SK-N-SH (cell line): ENCODE results near the gene MUS81. TPM values are rescaled to one million over a fixed set of nuclear protein-coding genes. Genes with fewer than 3 reads are reported as not detected.

Source experiments
- CTCF ChIA-PET: fragments of 300-600, 350-600 bp; formaldehyde crosslinking; extraction: SDS; loops from one replicate; lab custom pipeline; 2021; lab: Yijun Ruan, JAX
- POLR2A ChIA-PET: fragments of 350-600 bp; sonication (Branson Sonifier 250); formaldehyde crosslinking; extraction: SDS; loops from one replicate; lab custom pipeline; 2020; ENCODE audit warnings: antibody characterized with exemption, inconsistent platforms; lab: Yijun Ruan, JAX
- DNase-seq: peaks from one replicate; pipeline ENCODE4 v3.0.0; 2012
- H2AFZ ChIP-seq: fragments of 200-600 bp; sonication (generic); 2 replicates; pipeline ENCODE4 v1.8.1; 2016; ENCODE audit warnings: antibody characterized with exemption, mild to moderate bottlenecking, low read depth
- H3F3A ChIP-seq: fragments of 200-600 bp; sonication (generic); replicated peaks from 2 replicates; pipeline ENCODE3; 2016; ENCODE audit warnings: antibody characterized with exemption, mild to moderate bottlenecking; ENCODE audit not compliant: insufficient read depth
- H3K27ac ChIP-seq, 2 experiments: fragments of 200-500 bp in 1 of 2; fragments of 200-600 bp in 1 of 2; sonication (Bioruptor generic) in 1 of 2; sonication (generic), shearing (Covaris generic) in 1 of 2; 2 replicates each; pipeline versions ENCODE4 v1.5.1 to v1.6.1; 2014 to 2016; ENCODE audit warnings: low read depth in 2 of 2, inconsistent platforms in 1 of 2, low read length in 1 of 2, mild to moderate bottlenecking in 1 of 2, mixed read lengths in 1 of 2
- H3K27me3 ChIP-seq: fragments of 200-600 bp; sonication (generic), shearing (Covaris generic); 2 replicates; pipeline ENCODE4 v1.6.1; 2016; ENCODE audit warnings: mixed run types; ENCODE audit not compliant: insufficient read depth
- H3K36me3 ChIP-seq, 2 experiments: fragments of 200-500 bp in 1 of 2; fragments of 200-600 bp in 1 of 2; sonication (Bioruptor generic) in 1 of 2; sonication (generic) in 1 of 2; replicated peaks in 1 of 2; 2 replicates each; pipeline versions ENCODE3 to v1.5.1; 2014 to 2016; ENCODE audit warnings: low read length in 1 of 2, mild to moderate bottlenecking in 1 of 2; ENCODE audit not compliant: insufficient read depth in 2 of 2, control insufficient read depth in 1 of 2
- H3K4me1 ChIP-seq, 2 experiments: fragments of 200-500 bp in 1 of 2; fragments of 200-600 bp in 1 of 2; sonication (Bioruptor generic) in 1 of 2; sonication (generic), shearing (Covaris generic) in 1 of 2; 2 replicates each; pipeline versions ENCODE4 v1.5.1 to v1.6.1; 2014 to 2016; ENCODE audit warnings: low read depth in 1 of 2, low read length in 1 of 2, mixed run types in 1 of 2; ENCODE audit not compliant: insufficient read depth in 2 of 2, control insufficient read depth in 1 of 2
- H3K4me2 ChIP-seq: fragments of 200-600 bp; sonication (generic), shearing (Covaris generic); 2 replicates; pipeline ENCODE4 v1.6.1; 2017; ENCODE audit warnings: mixed run types
- H3K4me3 ChIP-seq, 2 experiments: fragments of 200-500 bp in 1 of 2; fragments of 200-600 bp in 1 of 2; sonication (Bioruptor generic) in 1 of 2; sonication (generic), shearing (Covaris generic) in 1 of 2; 2 replicates each; pipeline versions ENCODE4 v1.5.1 to v1.8.1; 2014 to 2016; ENCODE audit warnings: low read depth in 2 of 2, inconsistent platforms in 1 of 2, low read length in 1 of 2, mild to moderate bottlenecking in 1 of 2, mixed read lengths in 1 of 2, moderate library complexity in 1 of 2
- H3K79me2 ChIP-seq: fragments of 200-600 bp; sonication (generic); 2 replicates; pipeline ENCODE4 v1.8.1; 2017; ENCODE audit warnings: mild to moderate bottlenecking; ENCODE audit not compliant: insufficient read depth
- H3K9ac ChIP-seq: fragments of 200-600 bp; sonication (generic); 2 replicates; pipeline ENCODE4 v1.6.1; 2017; ENCODE audit warnings: mixed run types
- H3K9me2 ChIP-seq: fragments of 200-600 bp; sonication (generic); 2 replicates; pipeline ENCODE4 v1.6.1; 2017; ENCODE audit warnings: mixed run types
- H3K9me3 ChIP-seq: fragments of 200-600 bp; sonication (generic); 2 replicates; pipeline ENCODE4 v1.6.1; 2017; ENCODE audit warnings: mixed run types, mild to moderate bottlenecking, moderate library complexity
- H4K20me1 ChIP-seq: fragments of 200-600 bp; sonication (generic); 2 replicates; pipeline ENCODE4 v1.6.1; 2017; ENCODE audit warnings: mild to moderate bottlenecking, mixed run types; ENCODE audit not compliant: insufficient read depth
- CHD2 ChIP-seq: fragments of 150-350 bp; IDR thresholded peaks from 2 replicates; pipeline ENCODE4 v1.6.1; 2018; ENCODE audit warnings: low read length; ENCODE audit not compliant: partially characterized antibody
- CTCF ChIP-seq: fragments of 200-600 bp; sonication (generic); IDR thresholded peaks from 2 replicates; pipeline ENCODE4 v1.6.1; 2017; ENCODE audit warnings: antibody characterized with exemption, mild to moderate bottlenecking, moderate library complexity
- FOXM1 ChIP-seq: IDR thresholded peaks from 2 replicates; pipeline ENCODE4 v1.4.0; 2012; ENCODE audit warnings: low read depth, mild to moderate bottlenecking
- GATA2 ChIP-seq: sonication (generic); formaldehyde crosslinking; IDR thresholded peaks from 2 replicates; pipeline ENCODE4 v1.5.0; 2020; ENCODE audit warnings: mild to moderate bottlenecking, missing genetic modification reagents
- PBX3 ChIP-seq: IDR thresholded peaks from 2 replicates; pipeline ENCODE4; 2012
- RCOR1 ChIP-seq: fragments of 150-350 bp; IDR thresholded peaks from 2 replicates; pipeline ENCODE4 v1.6.1; 2017; ENCODE audit warnings: antibody characterized with exemption, low read length
- RFX5 ChIP-seq: IDR thresholded peaks from 2 replicates; pipeline ENCODE4 v1.6.1; 2012; ENCODE audit warnings: mild to moderate bottlenecking, improper control_type of control experiment, low read length
- RXRA ChIP-seq: IDR thresholded peaks from 2 replicates; pipeline ENCODE4 v1.4.0; 2012; ENCODE audit warnings: low read depth, mild to moderate bottlenecking, borderline replicate concordance
- WGBS: methylation state at CpG from one replicate; pipeline ENCODE4 v1.1.6; 2017; ENCODE audit warnings: low lambda C conversion rate; 5-methylcytosine and 5-hydroxymethylcytosine counted together
- polyA plus RNA-seq, 3 experiments: library from polyadenylated mRNA; depleted of rRNA; stranded (reverse); fragments of >200 nt; gene quantifications; 2 replicates each; pipeline ENCODE4 v1.2.3, GENCODE V29; 2012
- TF ChIP-seq, protein P1 (sequence below): IDR thresholded peaks from 2 replicates; pipeline ENCODE4 v1.4.0; 2012; ENCODE audit warnings: low read depth
- TF ChIP-seq, protein P2 (sequence below): fragments of 150-350 bp; IDR thresholded peaks from 2 replicates; pipeline ENCODE4 v1.6.1; 2017; ENCODE audit warnings: antibody characterized with exemption, low read length, low read depth, borderline replicate concordance
- TF ChIP-seq, protein P3 (sequence below): fragments of 150-350 bp; IDR thresholded peaks from 2 replicates; pipeline ENCODE4 v1.6.1; 2016; ENCODE audit warnings: mild to moderate bottlenecking, low read depth, low read length

The MUS81 gene
- polyA plus RNA-seq, 1 of the 3 experiments (the other 2 are of a cell fraction): 58.2 TPM

- TF ChIP-seq RXRA: no peak
- TF ChIP-seq, protein P1, sequence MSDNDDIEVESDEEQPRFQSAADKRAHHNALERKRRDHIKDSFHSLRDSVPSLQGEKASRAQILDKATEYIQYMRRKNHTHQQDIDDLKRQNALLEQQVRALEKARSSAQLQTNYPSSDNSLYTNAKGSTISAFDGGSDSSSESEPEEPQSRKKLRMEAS: no peak
- TF ChIP-seq RCOR1: no peak
- 0 out of 2 replicates have a peak, but pooled peaks have one; percentile 21 for TF ChIP-seq PBX3
- Histone ChIP-seq H3K27ac (no peak overlapping the region; a peak in 1 of 4 replicates), H3K9me3 (no peaks in the 10 kb centered on the region), H3K4me2 (no peak overlapping the region), H3K4me3 (no peak overlapping the region), H3K27me3 (no peaks in the 10 kb centered on the region), H3K4me1 (peaks cover 10 to 18% of the 10 kb centered on the region in 2 experiments; a peak in 3 of 4 replicates), H3K9me2 (no peaks in the 10 kb centered on the region), H3K79me2 (peaks cover 45% of the 10 kb centered on the region), H2AFZ (no peak overlapping the region), H3F3A (peaks cover 55% of the 10 kb centered on the region), H3K36me3 (peaks cover 46 to 81% of the 10 kb centered on the region in 2 experiments), H3K9ac (no peak overlapping the region), H4K20me1 (no peaks in the 10 kb centered on the region; the same call in 1 of the 2 replicates)
- ChIA-PET CTCF (interaction anchor here (18.4 kb wide), 1 partner anchor 20 kb away, joined by 374 read pairs; the partner anchor contains the start of genes CCDC85B, CTSW and FIBP), POLR2A (no interaction called here)
- 93% methylated on average over 11 of the region's 18 CpGs for WGBS
- DNase-seq: no peak
Observed at GRCh38 chr11:65864706-65865471, 4.7 kb downstream of the MUS81 start.

- Histone ChIP-seq H3K27me3 (no peaks in the 10 kb centered on the region), H3K4me1 (peaks cover 11 to 18% of the 10 kb centered on the region in 2 experiments; a peak in 3 of 4 replicates), H3K4me2 (no peak overlapping the region), H4K20me1 (no peaks in the 10 kb centered on the region; the same call in 1 of the 2 replicates), H3K9me2 (no peaks in the 10 kb centered on the region), H3K27ac (no peak overlapping the region; a peak in 1 of 4 replicates), H3K4me3 (no peak overlapping the region), H3K9me3 (no peaks in the 10 kb centered on the region), H3K9ac (no peak overlapping the region), H3K79me2 (peaks cover 50% of the 10 kb centered on the region), H3F3A (peaks cover 55% of the 10 kb centered on the region), H3K36me3 (peaks cover 52 to 87% of the 10 kb centered on the region in 2 experiments), H2AFZ (no peak overlapping the region)
- ChIA-PET CTCF (interaction anchor here (1.0 to 18.4 kb wide), 2 partner anchors 20 to 51 kb away, joined by 3 to 374 read pairs; partner anchors contain the start of genes CCDC85B, CTSW and FIBP), POLR2A (interaction anchor here (0.6 to 1.5 kb wide), 3 partner anchors 11 to 19 kb away, joined by 3 to 5 read pairs (median 3); no protein-coding TSS in a partner anchor)
- no peak for DNase-seq
- no peak for TF ChIP-seq CTCF
- TF ChIP-seq GATA2: no peak
- TF ChIP-seq CHD2: no peak
- no peak for TF ChIP-seq FOXM1
- TF ChIP-seq, protein P2, sequence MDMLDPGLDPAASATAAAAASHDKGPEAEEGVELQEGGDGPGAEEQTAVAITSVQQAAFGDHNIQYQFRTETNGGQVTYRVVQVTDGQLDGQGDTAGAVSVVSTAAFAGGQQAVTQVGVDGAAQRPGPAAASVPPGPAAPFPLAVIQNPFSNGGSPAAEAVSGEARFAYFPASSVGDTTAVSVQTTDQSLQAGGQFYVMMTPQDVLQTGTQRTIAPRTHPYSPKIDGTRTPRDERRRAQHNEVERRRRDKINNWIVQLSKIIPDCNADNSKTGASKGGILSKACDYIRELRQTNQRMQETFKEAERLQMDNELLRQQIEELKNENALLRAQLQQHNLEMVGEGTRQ: no peak
- no peak for TF ChIP-seq RXRA
- TF ChIP-seq RFX5: no peak
- no peak for TF ChIP-seq PBX3
- TF ChIP-seq, protein P3, sequence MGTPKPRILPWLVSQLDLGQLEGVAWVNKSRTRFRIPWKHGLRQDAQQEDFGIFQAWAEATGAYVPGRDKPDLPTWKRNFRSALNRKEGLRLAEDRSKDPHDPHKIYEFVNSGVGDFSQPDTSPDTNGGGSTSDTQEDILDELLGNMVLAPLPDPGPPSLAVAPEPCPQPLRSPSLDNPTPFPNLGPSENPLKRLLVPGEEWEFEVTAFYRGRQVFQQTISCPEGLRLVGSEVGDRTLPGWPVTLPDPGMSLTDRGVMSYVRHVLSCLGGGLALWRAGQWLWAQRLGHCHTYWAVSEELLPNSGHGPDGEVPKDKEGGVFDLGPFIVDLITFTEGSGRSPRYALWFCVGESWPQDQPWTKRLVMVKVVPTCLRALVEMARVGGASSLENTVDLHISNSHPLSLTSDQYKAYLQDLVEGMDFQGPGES: no peak
- WGBS: 95% methylated on average over 9 of the region's 9 CpGs
Observed at GRCh38 chr11:65865550-65866172, 5.4 kb downstream of the MUS81 start.
